NCI-H2081 (cell line): Measurements from ENCODE around the gene USP4.

ENCODE experiments used
- DNase-seq, 2 experiments: peaks; one replicate each; lab custom pipeline; 2025; lab: John Stamatoyannopoulos, UW

Gene USP4

GRCh38 chr3:49339941-49340800 lies at the start of gene USP4:
Gene USP4, minus strand, starts transcription at chr3:49340053. Its CDS starts 29 bp downstream, at chr3:49340024.
- peak; percentile 79 to 89 for DNase-seq

- DNase-seq: no peak
Observed at GRCh38 chr3:49389297-49389696, 49.4 kb upstream of the USP4 start.

DNA sequence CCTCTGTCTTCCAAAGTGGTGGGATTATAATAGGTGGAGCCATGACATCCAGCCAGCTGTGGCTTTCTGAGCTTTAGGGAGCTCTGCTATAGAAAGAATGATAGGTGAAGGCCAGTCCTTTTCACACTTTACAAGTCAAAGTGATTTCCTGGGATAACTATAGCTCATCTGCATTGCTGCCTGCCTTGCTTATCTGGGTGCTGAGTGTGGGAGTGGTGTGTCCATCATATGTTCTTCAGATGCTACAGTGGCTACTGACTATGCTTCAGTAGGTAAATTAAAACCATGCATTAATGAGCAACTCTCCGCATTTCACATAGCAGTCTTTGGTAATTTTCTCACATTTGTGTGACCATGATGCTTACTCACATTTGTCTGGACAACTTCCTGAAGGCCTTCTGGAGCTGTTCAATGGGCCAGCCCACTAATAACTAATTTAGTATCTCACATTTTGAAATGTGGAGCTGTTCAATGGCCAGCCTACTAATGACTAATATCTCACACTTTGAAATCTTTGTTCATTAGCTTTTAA lies 48.5 kb upstream of the USP4 start:
- no peak for DNase-seq

- no peak for DNase-seq
Observed at GRCh38 chr3:49387721-49388120, 47.9 kb upstream of the USP4 start.

DNA sequence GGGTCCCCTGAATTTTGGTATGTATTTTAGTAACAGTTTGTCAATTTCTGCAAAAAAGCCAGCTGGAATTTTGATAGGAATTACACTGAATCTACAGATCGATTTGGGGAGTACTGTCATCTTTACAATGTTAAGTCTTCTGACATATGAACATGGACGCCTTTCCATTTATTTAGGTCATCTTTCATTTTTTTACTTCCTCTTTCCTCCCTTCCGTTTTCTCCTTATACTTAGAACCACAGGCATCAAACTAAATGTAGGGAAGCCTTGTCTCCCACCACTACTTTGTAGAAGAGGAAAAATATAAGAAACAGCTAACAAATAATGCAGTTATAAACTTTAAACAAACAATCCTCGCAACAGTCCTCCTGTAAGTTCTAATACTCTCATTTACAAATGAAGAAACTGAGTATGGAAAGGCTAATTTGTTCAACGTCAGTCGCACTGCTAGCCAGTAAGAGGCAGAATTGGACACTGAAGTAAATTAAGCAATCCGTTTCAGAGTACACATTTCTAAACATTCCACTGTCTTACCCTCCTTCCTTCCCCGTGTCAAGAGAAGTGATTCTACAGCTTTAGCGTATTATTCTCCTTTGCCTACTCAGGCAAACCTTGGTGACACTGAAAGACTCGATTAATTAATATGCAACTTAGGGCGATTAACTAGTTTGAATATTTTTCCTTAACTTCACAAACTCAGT lies 46.4 kb upstream of the USP4 start:
- no peak for DNase-seq

DNA sequence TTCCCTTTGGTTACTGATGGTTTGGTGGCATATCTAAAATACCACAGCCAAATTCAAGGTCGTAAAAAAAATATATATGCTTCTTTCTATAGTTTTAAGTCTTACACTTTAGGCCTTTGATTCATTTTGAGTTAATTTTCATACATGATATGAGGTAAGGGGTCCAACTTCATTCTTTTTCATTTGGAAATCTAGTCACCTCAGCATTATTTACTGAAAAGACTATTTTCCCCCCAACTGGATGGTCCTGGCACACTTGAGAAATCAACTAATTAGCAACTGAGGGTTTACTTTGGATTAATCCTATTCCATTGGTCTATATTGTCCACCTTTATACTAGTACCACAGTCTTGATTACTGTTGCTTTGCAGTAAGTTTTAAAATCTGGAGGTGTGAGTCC lies 45.8 kb upstream of the USP4 start:
- no peak for DNase-seq

DNA sequence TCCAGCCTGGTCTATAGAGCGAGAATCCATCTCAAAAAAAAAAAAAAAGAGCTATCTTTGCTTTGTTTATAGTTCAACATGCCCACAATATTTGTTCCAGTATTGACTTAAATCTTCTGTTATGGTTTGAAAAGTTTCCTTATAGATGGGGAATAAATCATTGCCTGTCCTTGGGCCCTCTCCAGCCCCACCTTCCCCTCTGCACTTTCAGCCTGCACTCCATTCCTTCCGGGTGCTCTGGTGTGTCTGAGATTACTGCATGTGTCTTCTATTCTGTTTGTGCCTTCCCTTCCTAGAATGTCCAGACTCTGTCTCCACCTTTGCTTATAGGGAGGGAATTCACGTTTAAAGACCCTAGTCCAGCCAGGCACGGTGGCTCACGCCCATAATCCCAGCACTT lies 43.5 kb upstream of the USP4 start:
- no peak for DNase-seq

- no peak for DNase-seq
Observed at GRCh38 chr3:49378249-49378895, 38.5 kb upstream of the USP4 start.

GRCh38 chr3:49377483-49377882 lies 37.6 kb upstream of the USP4 start:
- DNase-seq: no peak

DNA sequence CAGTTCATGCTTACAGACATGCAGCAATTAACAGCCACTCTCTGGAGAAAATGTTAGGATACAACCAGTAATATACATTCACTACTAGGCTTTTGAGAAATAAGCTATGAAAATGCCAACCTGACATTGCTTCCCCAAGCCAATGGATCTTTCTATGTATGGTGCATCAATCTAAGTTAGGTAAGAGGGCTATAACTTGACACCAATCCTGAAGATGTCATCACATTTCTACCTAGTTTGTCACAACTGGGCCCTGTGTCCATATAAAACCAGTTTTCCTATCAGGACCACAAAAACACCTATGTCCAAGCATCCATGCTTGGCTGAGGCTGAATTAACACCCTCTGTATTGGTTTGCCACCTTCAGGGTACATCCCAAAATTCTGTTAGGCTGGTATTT lies 32.1 kb upstream of the USP4 start:
- no peak for DNase-seq

DNA sequence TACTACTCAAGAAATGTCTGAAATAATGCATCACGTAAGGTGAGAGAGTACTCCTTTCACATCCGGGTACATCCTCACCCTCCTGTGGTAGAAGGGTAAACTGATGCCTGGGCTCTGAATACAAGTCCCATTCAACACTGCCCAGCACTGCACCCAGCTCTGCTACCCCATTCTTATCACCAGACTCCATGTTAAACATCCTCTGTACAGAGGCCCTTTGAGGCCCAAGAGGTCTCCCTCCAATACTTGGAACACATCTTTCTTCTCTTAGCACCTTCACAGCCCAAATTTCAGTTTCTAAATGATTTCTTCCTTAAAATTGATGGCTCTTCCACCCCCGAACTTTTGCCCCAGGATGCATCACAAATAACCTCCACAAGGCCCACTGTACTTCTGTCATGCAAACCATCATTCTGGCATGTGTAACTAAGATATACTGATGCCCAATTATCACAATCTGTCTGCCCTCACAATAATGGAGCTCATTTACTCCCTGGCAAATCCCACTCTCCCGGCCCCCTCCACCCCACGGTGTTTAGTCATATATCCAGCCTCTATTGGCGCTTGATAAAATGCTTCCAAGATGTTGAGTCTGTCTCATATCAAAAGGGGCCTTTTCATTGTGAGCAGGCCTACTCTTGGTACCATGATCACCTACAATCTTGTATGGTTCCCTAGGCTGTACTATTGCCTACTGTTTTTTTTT lies 30.9 kb upstream of the USP4 start:
- no peak for DNase-seq

DNA sequence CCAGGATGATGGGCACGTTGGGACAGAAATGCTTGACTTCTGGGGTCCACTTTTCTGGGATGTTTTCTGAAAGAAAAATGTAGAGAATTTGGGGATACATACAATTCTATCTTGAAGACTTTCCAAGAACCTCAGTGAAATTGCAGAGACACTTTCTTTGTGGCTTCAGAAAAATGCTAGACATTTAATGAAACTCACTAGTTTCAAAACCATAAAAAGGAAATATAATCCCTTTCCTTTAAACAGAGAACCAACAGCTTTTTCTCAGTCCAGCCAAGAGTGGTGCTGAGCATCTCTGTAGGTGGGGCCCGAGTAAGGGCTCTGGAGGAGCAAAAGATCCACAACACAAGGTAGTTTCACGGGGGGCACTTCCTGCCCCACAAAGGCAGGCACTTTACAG lies 22.7 kb upstream of the USP4 start:
- no peak for DNase-seq

DNA sequence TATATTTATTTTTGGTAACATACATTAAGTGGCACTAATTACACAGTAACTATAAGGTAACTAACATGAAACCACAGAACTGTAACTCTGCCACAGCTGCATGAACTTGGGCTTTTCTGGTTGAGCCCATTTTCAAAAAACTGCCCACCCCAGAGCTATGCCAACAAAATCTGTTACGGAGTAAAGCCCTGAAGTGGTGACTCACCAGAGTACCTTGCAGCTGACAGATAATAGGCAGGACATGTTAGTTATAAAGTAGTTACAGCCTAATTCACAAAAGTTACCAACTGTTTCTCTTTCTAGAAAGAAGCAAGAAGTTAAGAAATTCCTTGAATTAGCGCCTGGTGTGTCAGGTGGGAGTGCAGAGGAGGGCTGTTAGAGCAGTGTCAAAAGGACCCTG lies 19.8 kb upstream of the USP4 start:
- DNase-seq: no peak

DNA sequence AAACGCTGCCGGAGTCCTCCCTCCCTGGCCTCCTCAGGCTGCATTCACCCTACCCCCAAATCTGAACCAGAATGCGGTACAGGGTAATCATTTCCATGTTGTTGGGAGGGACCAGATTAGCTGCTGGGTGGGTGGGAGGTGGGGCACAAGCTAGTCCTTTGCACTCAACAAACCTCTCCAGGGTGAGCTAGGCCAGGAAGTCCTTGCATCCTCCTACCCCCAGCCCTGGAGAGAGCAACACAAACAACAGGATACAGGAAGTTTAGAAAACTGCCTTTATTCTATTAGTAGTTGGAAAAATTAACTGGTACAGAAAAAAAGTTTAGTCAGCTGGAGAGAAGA lies 19.0 kb upstream of the USP4 start:
- DNase-seq: no peak

DNA sequence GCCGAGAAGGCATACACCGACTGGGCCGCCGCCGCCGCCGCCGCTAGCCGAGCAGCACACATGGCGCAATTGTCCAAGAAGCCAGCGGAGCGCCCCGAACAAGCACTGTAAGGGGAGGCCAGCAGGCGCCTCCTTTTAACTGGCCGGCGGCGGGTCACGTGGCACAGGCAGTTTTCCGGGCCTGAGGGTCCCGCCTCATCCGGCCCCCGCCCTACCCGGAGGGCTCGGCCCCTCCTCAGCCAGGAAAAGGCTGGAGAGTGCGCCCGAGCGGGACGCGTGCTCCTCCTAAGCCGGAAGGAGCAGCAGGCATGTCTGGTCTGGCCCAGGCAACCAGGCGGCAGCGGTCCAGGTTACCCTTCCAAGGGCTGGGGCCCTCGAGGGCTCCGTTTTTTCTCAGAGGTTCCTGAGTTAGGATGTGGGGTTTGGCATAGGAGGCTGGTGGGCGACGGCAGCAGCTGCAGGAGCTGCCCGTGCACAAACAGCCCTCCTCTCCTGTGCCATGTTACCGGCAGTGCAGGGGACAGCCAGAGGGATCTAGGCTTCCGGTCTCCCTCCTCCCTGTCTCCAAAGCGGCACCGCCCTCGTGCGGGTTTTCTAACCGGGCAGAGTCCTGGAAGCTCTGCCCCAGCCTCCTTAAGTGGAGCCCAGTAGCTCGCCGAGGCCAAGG lies 18.5 kb upstream of the USP4 start, which contains the start of gene GPX1:
Gene GPX1, minus strand, starts transcription at position 137 of the 667 bp plus-strand sequence. Its CDS starts 75 bp downstream, at position 62.
- peak; percentile 92 to 95 for DNase-seq

- peak in 1 of 2 experiments; percentile 21 for DNase-seq
Observed at GRCh38 chr3:49357443-49358216, 17.8 kb upstream of the USP4 start.

DNA sequence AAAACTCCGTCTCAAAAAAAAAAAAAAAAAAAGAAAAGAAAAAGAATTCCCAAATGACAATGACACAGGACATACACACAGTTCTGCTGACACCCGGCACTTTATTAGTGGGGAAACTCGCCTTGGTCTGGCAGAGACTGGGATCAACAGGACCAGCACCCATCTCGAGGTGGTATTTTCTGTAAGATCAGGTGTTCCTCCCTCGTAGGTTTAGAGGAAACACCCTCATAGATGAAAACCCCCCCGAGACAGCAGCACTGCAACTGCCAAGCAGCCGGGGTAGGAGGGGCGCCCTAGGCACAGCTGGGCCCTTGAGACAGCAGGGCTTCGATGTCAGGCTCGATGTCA lies 17.2 kb upstream of the USP4 start:
- DNase-seq: peak in 1 of 2 experiments; percentile 24

DNA sequence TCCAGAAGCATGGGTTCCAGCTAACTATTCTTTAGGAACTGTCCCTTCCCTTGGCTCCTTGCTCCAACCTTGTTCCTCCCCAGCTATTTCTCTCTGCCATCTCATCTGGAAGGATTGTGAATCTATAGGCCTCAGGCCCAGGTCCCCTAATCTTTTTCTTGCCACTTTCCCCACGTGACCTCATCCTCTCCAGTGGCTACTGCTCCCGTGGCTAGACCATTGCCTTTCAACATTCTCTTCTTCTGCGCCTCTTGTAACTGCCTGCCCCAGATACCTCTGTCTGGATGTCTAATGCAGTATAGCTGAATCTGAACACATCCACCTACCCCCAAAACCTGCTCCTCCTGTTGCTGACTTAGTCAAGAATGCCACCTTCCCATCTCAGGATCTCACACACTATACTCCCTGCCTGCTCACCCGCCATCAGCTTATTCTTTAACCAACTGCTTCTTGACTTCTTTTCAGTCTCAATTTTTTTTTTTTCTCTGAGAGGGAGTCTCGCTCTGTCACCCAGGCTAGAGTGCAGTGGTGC lies 13.1 kb upstream of the USP4 start:
- no peak for DNase-seq

- DNase-seq: no peak
Observed at GRCh38 chr3:49352281-49352680, 12.4 kb upstream of the USP4 start.

DNA sequence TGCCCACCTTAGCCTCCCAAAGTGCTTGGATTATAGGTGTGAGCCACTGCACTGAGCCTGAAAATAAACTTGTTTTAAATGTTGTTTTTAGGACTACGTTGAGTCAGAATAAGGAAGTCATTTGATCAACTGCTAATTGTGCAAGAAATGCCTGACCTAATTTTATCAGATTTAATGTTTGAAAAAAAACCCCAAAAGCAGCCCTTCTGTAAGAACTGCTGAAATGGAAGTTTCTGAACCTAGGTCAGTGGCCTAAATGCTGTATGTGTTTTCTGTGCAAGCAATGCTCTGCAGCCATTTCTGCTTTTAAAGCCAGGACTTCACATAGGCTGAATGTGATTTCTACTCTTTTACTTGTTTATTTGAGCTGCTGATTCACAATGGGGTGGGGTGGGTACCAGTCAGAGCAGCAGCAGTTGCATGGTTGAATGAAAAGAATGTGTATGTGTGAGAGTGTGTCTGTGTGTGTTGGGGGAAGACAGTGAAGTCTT lies 11.7 kb upstream of the USP4 start:
- DNase-seq: no peak
